ENCODE results near the gene SULT4A1.

Gene SULT4A1

GRCh38 chr22:43843783-43844530, 18.4 kb downstream of the SULT4A1 start:
- no peak for DNase-seq

DNA sequence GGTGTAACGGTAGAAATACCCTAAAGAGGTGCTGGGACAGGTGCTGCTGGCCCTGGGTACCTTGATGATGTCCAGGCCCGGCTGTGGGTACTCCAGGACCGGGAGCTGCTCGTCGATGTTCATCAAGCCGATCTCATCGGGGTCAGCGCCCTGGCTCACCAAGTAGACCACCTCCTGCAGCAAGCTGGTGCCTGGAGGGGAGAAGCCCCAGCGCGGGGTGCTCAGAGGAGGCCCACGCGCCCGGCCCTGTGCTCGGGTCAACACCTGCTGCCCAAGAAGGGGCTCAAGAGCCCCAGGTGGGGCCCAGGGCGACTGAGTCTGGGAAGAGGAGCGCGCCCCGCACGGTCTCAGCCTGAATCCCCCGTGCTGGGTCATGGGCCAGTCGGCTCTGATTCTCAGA, 20.6 kb downstream of the SULT4A1 start:
- DNase-seq = no peak

GRCh38 chr22:43840851-43841250, 21.5 kb downstream of the SULT4A1 start:
- DNase-seq = no peak

- no peak for DNase-seq
Measured at GRCh38 chr22:43840431-43840830, 21.9 kb downstream of the SULT4A1 start.

DNA sequence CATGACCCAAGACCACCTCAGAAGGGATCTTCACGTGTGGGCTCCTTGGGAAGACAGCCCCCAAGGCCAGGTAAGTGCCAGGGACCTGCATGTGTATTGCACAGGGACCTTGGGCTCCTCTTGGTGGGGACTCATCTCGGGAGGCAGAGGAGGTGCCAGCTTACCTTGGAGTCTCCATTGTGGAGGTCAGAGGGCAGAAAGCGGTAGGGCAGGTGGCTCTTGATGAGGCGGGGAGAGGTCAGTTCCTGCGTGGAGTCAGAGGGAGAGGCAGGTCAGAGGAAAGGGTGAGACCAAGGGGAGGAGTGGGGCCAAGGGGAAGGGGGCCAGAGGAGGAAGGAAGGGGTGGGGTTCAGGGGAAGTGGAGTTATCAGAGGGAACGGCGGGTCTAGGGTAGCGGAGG, 22.5 kb downstream of the SULT4A1 start:
- no peak for DNase-seq

- DNase-seq = no peak
Measured at GRCh38 chr22:43838571-43839307, 23.6 kb downstream of the SULT4A1 start.

GRCh38 chr22:43838161-43838560, 24.2 kb downstream of the SULT4A1 start:
- no peak for DNase-seq

DNA sequence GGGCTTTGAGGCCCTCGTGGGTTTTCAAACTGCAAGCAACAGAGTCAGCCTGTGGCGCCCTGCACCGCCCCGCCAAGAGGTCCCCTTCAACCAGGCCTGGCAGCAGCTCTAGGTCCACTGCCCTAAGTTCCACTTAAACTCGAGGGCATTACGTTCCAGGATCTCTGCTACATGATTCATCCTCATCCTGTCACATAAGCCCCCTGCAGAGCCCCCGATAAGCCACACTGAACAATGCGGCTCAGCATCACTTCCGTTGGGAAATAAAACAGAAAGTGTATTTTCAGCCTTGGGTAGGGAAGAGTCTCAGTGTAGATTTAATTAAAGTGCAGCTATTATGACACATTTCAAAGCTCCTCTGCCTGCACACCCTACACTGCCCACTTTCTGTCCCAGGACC, 24.6 kb downstream of the SULT4A1 start:
- DNase-seq = no peak

DNA sequence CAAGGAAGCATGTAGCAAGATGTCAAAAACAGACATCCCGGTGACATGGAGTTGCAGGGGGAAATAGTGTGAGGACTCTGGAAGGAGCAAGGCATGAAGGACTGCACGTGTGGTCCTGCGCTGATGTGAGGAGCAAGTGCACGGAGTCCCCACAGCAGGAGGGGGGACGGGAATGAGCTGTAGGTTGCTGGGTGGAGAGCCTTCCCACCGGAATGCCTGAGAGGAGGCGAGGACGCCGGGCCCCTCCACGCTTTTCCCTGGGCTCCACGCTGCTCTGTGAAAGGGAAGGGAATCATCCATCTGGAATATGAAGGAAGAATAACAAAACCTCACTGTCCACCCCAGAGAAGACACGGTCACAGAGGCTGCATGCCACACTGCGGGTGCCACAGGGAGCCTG, 26.6 kb downstream of the SULT4A1 start:
- no peak for DNase-seq

DNA sequence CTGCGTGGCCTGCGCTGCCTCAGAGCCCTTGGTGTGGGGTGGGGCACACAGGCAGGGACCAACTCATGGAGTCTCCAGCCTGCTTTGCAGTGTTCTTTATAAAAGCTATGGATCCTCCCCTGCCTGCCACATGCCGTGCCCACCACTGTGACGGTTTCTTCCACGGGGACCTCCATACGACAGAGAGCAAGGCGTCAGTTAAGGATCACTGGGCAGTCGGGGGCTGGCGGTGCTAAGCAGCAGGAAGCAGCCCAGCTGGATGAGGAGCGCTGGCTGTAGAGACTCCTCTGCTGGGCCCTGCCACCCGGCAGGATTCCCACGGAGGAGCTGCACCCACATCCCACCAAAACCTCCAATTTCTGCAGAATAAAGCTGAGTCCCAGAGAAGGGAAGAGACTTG, 27.1 kb downstream of the SULT4A1 start:
- no peak for DNase-seq

GRCh38 chr22:43833286-43834240, 28.8 kb downstream of the SULT4A1 start:
- DNase-seq = no peak

- DNase-seq = no peak
Measured at GRCh38 chr22:43832393-43833265, 29.7 kb downstream of the SULT4A1 start.

DNA sequence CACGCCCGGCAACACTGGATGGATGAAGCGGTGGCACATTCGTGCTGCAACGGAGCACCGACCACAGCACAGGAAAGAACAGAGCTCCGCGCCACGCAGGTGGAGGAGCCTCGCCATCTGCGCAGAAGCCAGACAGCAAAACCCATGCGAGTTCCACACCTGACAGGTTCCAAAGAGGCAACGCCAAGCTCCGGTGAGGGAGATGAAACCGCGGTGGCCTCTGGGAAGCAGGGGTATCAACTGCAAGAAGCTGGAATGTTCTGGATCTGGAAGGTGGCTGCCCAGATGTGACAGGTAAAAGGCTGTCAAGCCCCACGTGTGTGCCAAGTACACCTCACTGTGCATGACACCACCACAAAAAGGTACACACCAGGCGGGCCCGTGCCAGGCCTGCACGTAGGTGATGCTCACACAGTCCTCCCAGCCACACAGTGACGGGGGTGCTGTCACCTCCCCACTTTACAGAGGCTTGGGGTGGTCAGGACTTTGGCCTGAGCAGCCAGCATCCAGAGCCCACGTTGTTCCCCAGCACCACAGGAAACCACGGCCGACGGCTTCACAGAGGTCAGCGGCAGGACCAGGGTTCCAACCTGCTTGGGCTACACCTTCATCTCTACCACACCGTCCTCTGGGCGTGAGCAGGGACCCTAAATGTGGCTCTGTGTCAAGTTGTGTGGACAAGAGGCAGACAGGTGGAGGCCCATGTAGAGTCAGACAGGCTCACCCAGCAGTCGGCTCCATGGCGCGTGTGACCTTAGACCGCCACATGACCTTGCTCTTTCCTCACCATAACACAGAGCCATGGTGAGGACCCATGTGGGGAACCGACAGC, 30.5 kb downstream of the SULT4A1 start:
- DNase-seq = no peak

- no peak for DNase-seq
Measured at GRCh38 chr22:43830931-43831560, 31.3 kb downstream of the SULT4A1 start.

- DNase-seq = no peak
Measured at GRCh38 chr22:43829904-43830851, 32.1 kb downstream of the SULT4A1 start.

GRCh38 chr22:43828998-43829782, 33.1 kb downstream of the SULT4A1 start:
- no peak for DNase-seq

GRCh38 chr22:43828725-43828997, 33.7 kb downstream of the SULT4A1 start:
- no peak for DNase-seq

GRCh38 chr22:43827926-43828724, 34.2 kb downstream of the SULT4A1 start:
- DNase-seq = no peak

Measured in activated CD4-positive, alpha-beta T cell treated with anti-CD3 and anti-CD28 coated beads, Interleukin-2, amount 50 U/mL, for 48 hours (primary cell).